T-helper 2 cell (primary cell): ENCODE measurements around the gene OR7C1.
A peak's percentile ranks its signal among the peaks of the same experiment; 100 is the strongest.

ENCODE experiments used
- DNase-seq, 5 experiments: peaks; one replicate each; pipeline versions ENCODE4 v3.0.0 to v3.0.0-alpha.2; 2012 to 2022

Gene OR7C1

GRCh38 chr19:14765403-14765802 is 69.6 kb downstream of the OR7C1 start:
- DNase-seq, result peak in 1 of 5 experiments; percentile 1

DNA sequence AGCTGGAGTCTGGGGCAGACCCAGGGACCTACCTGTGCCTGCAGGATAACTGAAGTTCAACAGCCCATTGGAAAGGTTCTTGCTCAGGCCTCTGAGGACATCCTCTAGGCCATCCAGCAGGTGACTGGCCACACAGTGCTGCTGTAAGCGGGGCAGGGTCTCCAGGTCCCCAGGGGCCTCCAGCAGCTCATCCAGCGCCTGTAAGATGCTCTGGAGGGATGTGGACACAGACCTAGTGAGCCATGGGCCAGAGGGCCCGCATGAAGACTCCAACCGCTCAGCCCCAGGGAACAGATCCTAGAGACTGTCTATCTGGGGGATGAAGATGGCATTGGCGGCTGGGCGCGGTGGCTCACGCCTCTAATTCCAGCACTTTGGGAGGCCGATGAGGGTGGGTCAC is 70.6 kb downstream of the OR7C1 start:
- no peak for DNase-seq

GRCh38 chr19:14763497-14764145 is 71.4 kb downstream of the OR7C1 start:
- DNase-seq, result no peak

GRCh38 chr19:14762111-14762510 is 72.9 kb downstream of the OR7C1 start:
- no peak for DNase-seq

GRCh38 chr19:14761607-14762006 is 73.4 kb downstream of the OR7C1 start:
- no peak for DNase-seq

- no peak for DNase-seq
Measured at GRCh38 chr19:14758816-14759215, 76.2 kb downstream of the OR7C1 start.

- DNase-seq, result no peak
Measured at GRCh38 chr19:14748601-14749000, 86.4 kb downstream of the OR7C1 start.
